Stimulated activated CD4-positive, alpha-beta T cell treated with anti-CD3 and anti-CD28 coated beads, Interleukin-4, amount 100 ng/mL, for 1 hour (primary cell): Measurements from ENCODE around the gene MED29.

ENCODE experiments used
- DNase-seq: peaks from one replicate; pipeline ENCODE4 v3.0.0-alpha.2; 2020

Gene MED29

GRCh38 chr19:39412100-39412866, 21.1 kb downstream of the MED29 start, which contains the start of gene PLEKHG2:
PLEKHG2 (plus strand) TSS chr19:39412669; CDS start chr19:39414087, 1,418 bp downstream.
- peak; percentile 95 for DNase-seq

GRCh38 chr19:39412867-39413271, 21.7 kb downstream of the MED29 start:
- no peak for DNase-seq

- DNase-seq = no peak
Observed at GRCh38 chr19:39413272-39413910, 22.2 kb downstream of the MED29 start.

- DNase-seq = no peak
Observed at GRCh38 chr19:39413911-39414608, 22.9 kb downstream of the MED29 start.

- DNase-seq = no peak
Observed at GRCh38 chr19:39415111-39416046, 24.2 kb downstream of the MED29 start.

GRCh38 chr19:39416152-39417120, 25.3 kb downstream of the MED29 start:
- no peak for DNase-seq

GRCh38 chr19:39417463-39418181, 26.4 kb downstream of the MED29 start:
- DNase-seq = no peak

GRCh38 chr19:39419003-39419402, 27.8 kb downstream of the MED29 start:
- DNase-seq = no peak

- no peak for DNase-seq
Observed at GRCh38 chr19:39420769-39421168, 29.6 kb downstream of the MED29 start.

- DNase-seq = no peak
Observed at GRCh38 chr19:39422020-39422419, 30.8 kb downstream of the MED29 start.

- no peak for DNase-seq
Observed at GRCh38 chr19:39423258-39424086, 32.3 kb downstream of the MED29 start.

- DNase-seq = no peak
Observed at GRCh38 chr19:39424934-39425333, 33.8 kb downstream of the MED29 start.

GRCh38 chr19:39425744-39426143, 34.6 kb downstream of the MED29 start:
- DNase-seq = no peak

GRCh38 chr19:39426170-39426569, 35.0 kb downstream of the MED29 start:
- DNase-seq = no peak

- DNase-seq = no peak
Observed at GRCh38 chr19:39427707-39428106, 36.5 kb downstream of the MED29 start.

- no peak for DNase-seq
Observed at GRCh38 chr19:39428283-39429112, 37.3 kb downstream of the MED29 start.

- DNase-seq = peak; percentile 39
Observed at GRCh38 chr19:39430675-39431593, 39.8 kb downstream of the MED29 start.

GRCh38 chr19:39432677-39433025, 41.5 kb downstream of the MED29 start:
- DNase-seq = no peak
